ENCODE data around the gene PRKCQ.

Gene PRKCQ

GRCh38 chr10:6563075-6563474 lies 17.0 kb downstream of the PRKCQ start:
- DNase-seq (ENCODE audit: low read depth): no peak
- TF ChIP-seq, protein P1, sequence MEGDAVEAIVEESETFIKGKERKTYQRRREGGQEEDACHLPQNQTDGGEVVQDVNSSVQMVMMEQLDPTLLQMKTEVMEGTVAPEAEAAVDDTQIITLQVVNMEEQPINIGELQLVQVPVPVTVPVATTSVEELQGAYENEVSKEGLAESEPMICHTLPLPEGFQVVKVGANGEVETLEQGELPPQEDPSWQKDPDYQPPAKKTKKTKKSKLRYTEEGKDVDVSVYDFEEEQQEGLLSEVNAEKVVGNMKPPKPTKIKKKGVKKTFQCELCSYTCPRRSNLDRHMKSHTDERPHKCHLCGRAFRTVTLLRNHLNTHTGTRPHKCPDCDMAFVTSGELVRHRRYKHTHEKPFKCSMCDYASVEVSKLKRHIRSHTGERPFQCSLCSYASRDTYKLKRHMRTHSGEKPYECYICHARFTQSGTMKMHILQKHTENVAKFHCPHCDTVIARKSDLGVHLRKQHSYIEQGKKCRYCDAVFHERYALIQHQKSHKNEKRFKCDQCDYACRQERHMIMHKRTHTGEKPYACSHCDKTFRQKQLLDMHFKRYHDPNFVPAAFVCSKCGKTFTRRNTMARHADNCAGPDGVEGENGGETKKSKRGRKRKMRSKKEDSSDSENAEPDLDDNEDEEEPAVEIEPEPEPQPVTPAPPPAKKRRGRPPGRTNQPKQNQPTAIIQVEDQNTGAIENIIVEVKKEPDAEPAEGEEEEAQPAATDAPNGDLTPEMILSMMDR (conservative IDR thresholded peaks at IDR 0.05; ENCODE audit: low read length): no peak
- H3K4me3 ChIP-seq (ENCODE audit: low read length): no peak overlapping the region

DNA sequence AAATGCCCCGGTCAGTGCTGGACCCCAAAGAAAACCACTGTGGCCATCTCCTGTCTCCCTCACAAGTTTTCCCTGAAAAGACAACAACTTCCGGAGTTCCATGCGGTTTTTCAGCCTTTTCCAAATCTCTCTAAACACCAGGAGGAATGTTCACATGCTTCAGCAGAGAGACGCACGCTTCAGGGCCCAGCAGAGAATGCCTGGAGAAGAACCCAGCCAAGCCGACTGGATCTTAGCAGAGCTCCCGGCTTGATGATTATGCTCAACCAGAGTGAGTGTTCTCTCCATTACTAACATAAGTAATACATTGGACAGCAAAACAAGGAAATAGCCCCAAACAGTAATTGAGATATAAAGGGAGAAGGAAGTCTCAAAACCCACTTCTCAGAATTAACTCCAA lies 17.9 kb downstream of the PRKCQ start:
- TF ChIP-seq, protein P1 (conservative IDR thresholded peaks at IDR 0.05; ENCODE audit: low read length): no peak
- H3K4me3 ChIP-seq (ENCODE audit: low read length): no peak overlapping the region
- DNase-seq (ENCODE audit: low read depth): no peak

DNA sequence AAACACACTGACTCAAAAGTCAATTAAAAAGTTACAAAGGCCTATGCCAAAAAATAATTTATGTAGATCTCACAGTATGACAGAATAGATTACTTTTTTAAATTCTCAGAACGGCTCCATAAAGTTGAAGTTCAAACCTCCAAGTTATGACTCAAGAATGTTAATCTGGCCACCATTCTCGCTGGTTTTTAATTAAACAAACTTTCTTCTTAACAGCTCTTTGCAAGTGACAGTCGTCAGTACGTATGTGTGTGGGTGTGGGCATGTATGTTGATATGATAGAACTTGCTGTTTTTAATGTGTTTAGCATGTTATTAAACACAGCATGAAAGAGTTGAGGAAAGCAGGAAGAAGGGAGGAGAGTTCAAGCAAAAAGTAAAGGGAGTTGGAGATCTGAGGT lies 18.5 kb downstream of the PRKCQ start:
- DNase-seq (ENCODE audit: low read depth): no peak
- no peak overlapping the region for H3K4me3 ChIP-seq (ENCODE audit: low read length)
- TF ChIP-seq, protein P1 (conservative IDR thresholded peaks at IDR 0.05; ENCODE audit: low read length): no peak

DNA sequence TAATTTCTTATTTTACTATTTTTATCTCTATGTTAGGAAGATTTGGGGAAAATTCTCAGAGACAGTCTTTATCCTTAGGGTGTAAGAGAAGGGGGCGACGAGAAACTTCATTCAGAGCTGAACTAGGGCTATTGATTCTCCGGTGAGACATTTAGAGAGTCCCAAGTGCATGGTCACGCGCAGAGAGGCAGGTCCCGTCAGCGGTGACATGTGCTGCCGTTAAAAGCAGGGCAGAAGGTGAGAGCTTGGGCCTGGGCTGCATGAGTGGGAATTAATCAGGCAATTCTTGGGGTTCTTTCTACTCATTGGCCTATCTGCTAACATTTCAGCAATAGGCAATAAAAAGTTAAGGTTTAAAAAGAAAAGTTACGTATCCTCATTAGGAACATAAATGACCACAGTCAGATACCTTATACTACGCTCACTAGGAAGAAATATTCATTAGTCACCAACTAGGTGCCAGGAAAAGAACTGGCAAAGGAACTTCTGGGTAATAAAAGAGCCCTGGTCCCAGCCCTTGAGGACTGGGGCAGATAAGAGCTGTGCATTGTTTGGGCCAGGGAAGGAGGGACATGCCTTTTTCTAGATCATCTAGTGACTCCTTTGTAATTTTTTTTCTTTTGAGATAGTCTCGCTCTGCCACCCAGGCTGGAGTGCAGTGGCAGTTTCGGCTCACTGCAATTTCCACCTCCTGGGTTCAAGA lies 21.2 kb downstream of the PRKCQ start:
- no peak overlapping the region for H3K4me3 ChIP-seq (ENCODE audit: low read length)
- TF ChIP-seq, protein P1 (conservative IDR thresholded peaks at IDR 0.05; ENCODE audit: low read length): no peak
- no peak for DNase-seq (ENCODE audit: low read depth)

GRCh38 chr10:6558272-6558671 lies 21.8 kb downstream of the PRKCQ start:
- TF ChIP-seq, protein P1 (conservative IDR thresholded peaks at IDR 0.05; ENCODE audit: low read length): no peak
- no peak overlapping the region for H3K4me3 ChIP-seq (ENCODE audit: low read length)
- no peak for DNase-seq (ENCODE audit: low read depth)

- H3K4me3 ChIP-seq (ENCODE audit: low read length): no peak overlapping the region
- TF ChIP-seq, protein P1 (conservative IDR thresholded peaks at IDR 0.05; ENCODE audit: low read length): no peak
- no peak for DNase-seq (ENCODE audit: low read depth)
Measured at GRCh38 chr10:6553937-6554336, 26.1 kb downstream of the PRKCQ start.

DNA sequence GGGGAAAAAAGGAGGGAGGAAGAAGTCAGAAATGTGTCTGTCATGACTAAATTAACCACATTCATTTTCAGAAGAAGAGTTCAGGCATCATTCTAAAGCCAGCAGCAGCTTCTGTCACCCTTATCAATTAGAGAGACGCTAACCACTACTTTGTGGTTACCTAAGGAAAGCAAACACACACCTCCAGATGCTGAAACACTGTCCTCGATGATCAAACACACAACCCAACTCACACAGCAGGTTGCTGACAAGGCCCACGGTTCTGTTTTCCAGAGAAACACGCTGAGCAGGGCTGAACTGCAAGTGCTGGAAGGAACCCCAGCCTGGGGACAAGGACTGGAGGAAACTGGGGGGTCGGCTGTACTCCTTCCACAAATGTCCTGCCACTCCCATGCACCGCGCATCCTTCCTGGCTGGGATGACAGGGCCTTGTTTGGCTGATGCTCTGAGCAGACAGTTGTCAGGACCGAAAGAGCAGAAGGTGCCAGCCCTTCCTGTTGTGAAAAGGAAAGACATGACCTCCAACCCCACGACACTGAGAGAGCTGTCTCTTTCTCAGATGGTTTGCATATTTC lies 36.6 kb downstream of the PRKCQ start:
- no peak overlapping the region for H3K4me3 ChIP-seq (ENCODE audit: low read length)
- TF ChIP-seq, protein P1 (conservative IDR thresholded peaks at IDR 0.05; ENCODE audit: low read length): no peak
- no peak for DNase-seq (ENCODE audit: low read depth)
